K562 (cell line): ENCODE measurements around the gene PHB1. TPM values are rescaled to one million over a fixed set of nuclear protein-coding genes. Genes with fewer than 3 reads are reported as not detected.
A peak's percentile ranks its signal among the peaks of the same experiment; 100 is the strongest.

Experiments used
- ATAC-seq: fragments of 200-7000 bp; cut with Tn5 transposase; 3 replicates; pipeline ENCODE4 v1.9.1; 2020; ENCODE audit warnings: moderate library complexity
- BruUV-seq: library from RNA; stranded (reverse); fragments of 400-500 nt; replicated peaks from 2 replicates; lab custom pipeline; 2021; lab: Mats Ljungman, UMichigan
- CTCF ChIA-PET: fragments of 300-600 bp; formaldehyde crosslinking; extraction: SDS; loops from one replicate; lab custom pipeline; 2021; ENCODE audit warnings: low intra/inter-chr PET ratio; lab: Yijun Ruan, JAX
- POLR2A ChIA-PET: fragments of 300-600, 350-650 bp; sonication (Branson Sonifier 250); formaldehyde crosslinking; extraction: SDS; loops from one replicate; lab custom pipeline; 2021; ENCODE audit warnings: antibody characterized with exemption, inconsistent platforms; lab: Yijun Ruan, JAX
- DNase-seq, 4 experiments: peaks; one replicate each; pipeline versions ENCODE4 v3.0.0 to v3.0.0-alpha.2; 2011 to 2018; ENCODE audit warnings: low spot score in 3 of 4, mixed read lengths in 3 of 4; ENCODE audit errors: extremely low read depth in 1 of 4
- FAIRE-seq: peaks from 2 replicates; lab custom pipeline; 2011; peaks lifted over from hg19 to GRCh38; lab: Jason Lieb, UNC
- H2AFZ ChIP-seq: 2 replicates; pipeline ENCODE4 v1.6.0; 2011; ENCODE audit warnings: low read depth, low read length, control low read depth, inconsistent platforms
- H3K27ac ChIP-seq: fragments of 200-600 bp; 3 replicates; pipeline ENCODE4 v1.8.0; 2011; ENCODE audit warnings: low read depth, mild to moderate bottlenecking, control low read depth, inconsistent platforms, low read length, moderate library complexity, mixed read lengths; ENCODE audit errors: extremely low read depth
- H3K27me3 ChIP-seq, 2 experiments: fragments of 300-600 bp in 1 of 2; 2 replicates in 1 of 2; 3 replicates in 1 of 2; pipeline versions ENCODE4 v1.6.0 to v1.8.0; 2011; ENCODE audit warnings: inconsistent platforms in 2 of 2, low read length in 2 of 2, mild to moderate bottlenecking in 1 of 2, mixed read lengths in 1 of 2, moderate library complexity in 1 of 2; ENCODE audit not compliant: control insufficient read depth in 2 of 2, insufficient read depth in 2 of 2
- H3K36me3 ChIP-seq: fragments of 300-600 bp; 3 replicates; pipeline ENCODE4 v1.8.0; 2011; ENCODE audit warnings: mild to moderate bottlenecking, low read length, inconsistent platforms; ENCODE audit not compliant: control insufficient read depth, insufficient read depth
- H3K4me1 ChIP-seq, 2 experiments: fragments of 200-600 bp in 1 of 2; replicated peaks in 1 of 2; 2 replicates in 1 of 2; 3 replicates in 1 of 2; pipeline versions ENCODE4 v1.5.1 to v1.8.0; 2011; ENCODE audit warnings: inconsistent platforms in 2 of 2, low read length in 2 of 2, mild to moderate bottlenecking in 1 of 2, mixed read lengths in 1 of 2, moderate library complexity in 1 of 2; ENCODE audit not compliant: control insufficient read depth in 2 of 2, insufficient read depth in 2 of 2
- H3K4me2 ChIP-seq: 2 replicates; pipeline ENCODE4 v1.6.1; 2011; ENCODE audit warnings: low read length, control low read depth, inconsistent platforms, mixed read lengths; ENCODE audit not compliant: insufficient read depth
- H3K4me3 ChIP-seq: fragments of 200-600 bp; sonication (generic), shearing (Covaris generic); 2 replicates; pipeline ENCODE4 v1.5.1; 2016; ENCODE audit warnings: control low read depth, inconsistent platforms
- H3K79me2 ChIP-seq: fragments of 200-600 bp; 3 replicates; pipeline ENCODE4 v1.8.0; 2011; ENCODE audit warnings: low read length, inconsistent platforms; ENCODE audit not compliant: control insufficient read depth, insufficient read depth
- H3K9ac ChIP-seq, 2 experiments: 2 replicates each; pipeline versions ENCODE4 v1.6.0 to v1.6.1; 2011; ENCODE audit warnings: low read depth in 2 of 2, low read length in 2 of 2, control low read depth in 1 of 2, inconsistent platforms in 1 of 2, mild to moderate bottlenecking in 1 of 2, mixed read lengths in 1 of 2; ENCODE audit not compliant: insufficient read depth in 1 of 2
- H3K9me1 ChIP-seq: one replicate; pipeline ENCODE4 v1.6.0; 2011; ENCODE audit warnings: inconsistent platforms, mild to moderate bottlenecking, low read length, moderate library complexity; ENCODE audit not compliant: control insufficient read depth, insufficient read depth
- H3K9me3 ChIP-seq: replicated peaks from 2 replicates; pipeline ENCODE4 v1.5.1; 2011; ENCODE audit warnings: low read depth, low read length, inconsistent platforms; ENCODE audit not compliant: control insufficient read depth, insufficient read depth
- H4K20me1 ChIP-seq: replicated peaks from 2 replicates; pipeline ENCODE4 v1.6.1; 2011; ENCODE audit warnings: low read length, inconsistent platforms, mixed read lengths; ENCODE audit not compliant: control insufficient read depth, insufficient read depth
- CUX1 ChIP-seq: fragments of 200-800 bp; sonication (Bioruptor generic); IDR thresholded peaks from 2 replicates; pipeline ENCODE4 v1.6.1; 2016; ENCODE audit warnings: missing genetic modification characterization, missing compliant biosample characterization
- NELFE ChIP-seq: IDR thresholded peaks from 2 replicates; pipeline ENCODE4 v1.6.1; 2011; ENCODE audit warnings: mild to moderate bottlenecking; ENCODE audit not compliant: insufficient read depth, insufficient read length
- NFE2 ChIP-seq: IDR thresholded peaks from 2 replicates; pipeline ENCODE4 v1.6.1; 2014; ENCODE audit warnings: antibody characterized with exemption, low read depth
- NUFIP1 ChIP-seq: fragments of 450-650 bp; IDR thresholded peaks from 2 replicates; pipeline ENCODE4 v1.6.1; 2018; ENCODE audit not compliant: partially characterized antibody
- SLC30A9 ChIP-seq: fragments of 250-450 bp; sonication (Bioruptor Pico); IDR thresholded peaks from 2 replicates; pipeline ENCODE4 v1.8.0; 2022; ENCODE audit warnings: mild to moderate bottlenecking, moderate library complexity
- ZFP36 ChIP-seq: fragments of 150-350 bp; IDR thresholded peaks from 2 replicates; pipeline ENCODE4 v1.6.1; 2018; ENCODE audit warnings: low read length, low read depth; ENCODE audit not compliant: partially characterized antibody
- ZNF511 ChIP-seq: sonication (generic); formaldehyde crosslinking; IDR thresholded peaks from 2 replicates; pipeline ENCODE4 v1.8.0; 2022; ENCODE audit warnings: mild to moderate bottlenecking, missing genetic modification reagents
- ZNF740 ChIP-seq, 3 experiments: fragments of 200-800 bp in 1 of 3; sonication (Bioruptor generic) in 1 of 3; sonication (generic) in 1 of 3; formaldehyde crosslinking in 1 of 3; IDR thresholded peaks; 2 replicates each; pipeline versions ENCODE4 v1.6.1 to v1.8.0; 2016 to 2022; ENCODE audit warnings: mild to moderate bottlenecking in 2 of 3, missing compliant biosample characterization in 2 of 3, missing genetic modification characterization in 2 of 3, missing genetic modification reagents in 1 of 3
- WGBS: fragments of 100-300 bp; shearing (Covaris generic); methylation state at CpG from one replicate; pipeline ENCODE4 v1.1.6; 2016; ENCODE audit warnings: low coverage, mixed read lengths; ENCODE audit not compliant: insufficient coverage; ENCODE audit errors: missing lambda C conversion rate; 5-methylcytosine and 5-hydroxymethylcytosine counted together
- in situ Hi-C: fragments of 300-500 bp; cut with MboI; formaldehyde crosslinking; loops from 4 replicates; pipeline ENCODE4 v1.15.0; 2018; ENCODE audit warnings: inconsistent platforms, mixed read lengths
- intact Hi-C: fragments of 100-400 bp; cut with micrococcal nuclease; formaldehyde crosslinking; loops from 2 replicates; pipeline ENCODE4 v1.14.2; 2022
- polyA plus RNA-seq, 8 experiments: library from polyadenylated mRNA; depleted of rRNA in 4 of 8; stranded (reverse) in 5 of 8; unstranded in 3 of 8; fragments of >200 nt; fragmentation: Nextera tagmentation in 2 of 8; fragmentation: Illumina TruSeq in 1 of 8; extraction: Ambion mirVana in 2 of 8; extraction: Trizol in 1 of 8; gene quantifications; 2 replicates each; pipeline versions ENCODE4 v1.2.1 to v1.2.3, GENCODE V29; 2011 to 2014; ENCODE audit warnings: inconsistent platforms in 1 of 8, missing spikeins in 1 of 8
- total RNA-seq, 7 experiments: library from RNA; depleted of rRNA in 6 of 7; stranded (reverse); fragments of >200 nt in 6 of 7; fragmentation: Illumina TruSeq in 2 of 7; extraction: Trizol in 2 of 7; gene quantifications; 2 replicates each; pipeline versions ENCODE4 v1.2.1 to v1.2.3, GENCODE V29; 2011 to 2021; ENCODE audit warnings: low replicate concordance in 1 of 7

Gene PHB1
- total and polyA plus RNA-seq, 9 of the 15 experiments (the other 6 are each of a cell fraction or from before 2014, with no cell fraction given) = 191 to 818 (median 349) TPM

GRCh38 chr17:49439673-49440571, 25.2 kb upstream of the PHB1 start:
- ATAC-seq = no peak
- Histone ChIP-seq H3K36me3 (no peaks in the 10 kb centered on the region), H2AFZ (no peak overlapping the region), H3K27me3 (peaks cover 22 to 57% of the 10 kb centered on the region in 2 experiments; a peak in 4 of 5 replicates), H3K4me2 (no peak overlapping the region), H3K9me1 (no peaks in the 10 kb centered on the region), H4K20me1 (peaks cover 7% of the 10 kb centered on the region), H3K27ac (no peak overlapping the region), H3K4me1 (peaks cover 0 to 5% of the 10 kb centered on the region in 2 experiments; a peak in 3 of 5 replicates), H3K9ac (no peak overlapping the region), H3K79me2 (no peaks in the 10 kb centered on the region), H3K9me3 (no peaks in the 10 kb centered on the region), H3K4me3 (no peak overlapping the region)
- DNase-seq = no peak
- no peak for FAIRE-seq
- BruUV-seq = no TSS peak
- 0% methylated on average over 8 of the region's 9 CpGs for WGBS
- TF ChIP-seq NFE2 (no peak), ZNF740 (CRISPR knock-in tag; IDR thresholded peaks at IDR 0.05) (peak; percentile 44; the same call in 1 of the 2 replicates), ZNF740 (tag; IDR thresholded peaks at IDR 0.05) (no peak), NELFE (no peak), CUX1 (CRISPR knock-in tag) (no peak), NUFIP1 (no peak), ZFP36 (peak; percentile 69), ZNF511 (CRISPR knock-in tag) (no peak), SLC30A9 (no peak)
- POLR2A ChIA-PET = interaction anchor here (0.6 to 0.9 kb wide), 2 partner anchors 13 to 248 kb away, joined by 3 read pairs; no protein-coding TSS in a partner anchor
- CTCF ChIA-PET = no interaction called here
- in situ Hi-C loops (loop anchor here (5.0 kb wide), 1 partner anchor 112 kb away; no protein-coding TSS in a partner anchor), intact Hi-C loops (no loop called here)
